ENCODE measurements around the gene FGFR3. TPM values are rescaled to one million over a fixed set of nuclear protein-coding genes. Genes with fewer than 3 reads are reported as not detected.

Gene FGFR3
- polyA plus RNA-seq (ENCODE audit: insufficient read length in 4 of 4): 100 to 1,000 TPM in 2 of 4 donors, 10 to 100 TPM in 2; 70.0 to 150 (median 103) TPM

DNA sequence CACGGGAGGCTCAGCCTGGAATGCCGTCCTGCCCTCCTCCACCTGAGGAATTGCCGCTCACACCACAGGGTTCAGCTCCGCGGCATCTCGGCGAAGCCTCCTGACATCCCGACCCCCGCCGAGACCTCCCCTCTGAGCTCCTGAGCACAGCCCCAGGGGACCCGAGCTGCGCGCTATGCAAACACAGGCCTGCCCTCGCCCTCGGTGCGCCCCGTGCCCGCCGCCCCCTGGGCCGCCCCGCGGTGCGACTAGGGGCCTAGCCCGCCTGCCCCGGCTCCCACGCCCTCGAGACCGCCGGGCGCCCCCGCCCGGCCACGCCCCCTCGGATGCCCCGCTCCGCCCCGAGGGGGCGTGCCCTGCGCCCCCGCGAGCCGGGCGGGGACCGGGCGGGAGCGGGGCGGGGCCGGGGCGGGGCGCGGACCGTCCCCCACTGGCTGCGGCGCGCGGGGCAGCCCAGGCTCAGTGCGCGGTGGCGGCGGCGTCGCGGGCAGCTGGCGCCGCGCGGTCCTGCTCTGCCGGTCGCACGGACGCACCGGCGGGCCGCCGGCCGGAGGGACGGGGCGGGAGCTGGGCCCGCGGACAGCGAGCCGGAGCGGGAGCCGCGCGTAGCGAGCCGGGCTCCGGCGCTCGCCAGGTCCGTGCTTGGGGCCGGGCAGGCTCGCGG, at the start of gene FGFR3:
TSS of gene FGFR3 (plus strand) at position 462 of the 664 bp plus-strand sequence. CDS start 642 bp downstream, outside the sequence.
- DNase-seq (ENCODE audit: low read depth in 4 of 4, low spot score in 2 of 4): no peak

DNA sequence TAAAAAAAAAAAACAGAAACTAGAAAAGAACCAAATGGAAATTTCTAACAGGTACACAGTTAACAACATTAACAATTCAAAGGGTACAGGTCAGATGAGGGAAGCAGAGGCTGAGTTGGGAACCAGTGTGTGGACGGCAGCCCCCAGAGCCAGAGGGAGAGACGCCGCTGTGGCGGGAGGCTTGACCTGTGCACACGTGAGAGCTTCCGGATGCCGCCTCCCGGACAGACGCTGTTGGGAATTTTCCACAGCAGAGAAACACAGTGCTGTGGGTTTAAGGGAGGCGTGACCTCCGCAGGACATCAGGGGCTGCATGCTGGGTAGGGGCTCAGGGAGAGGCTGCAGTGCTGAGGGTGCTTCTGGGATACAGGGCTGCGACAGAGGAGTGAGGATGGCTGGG, 49.5 kb upstream of the FGFR3 start:
- no peak for DNase-seq (ENCODE audit: low read depth in 4 of 4, low spot score in 2 of 4)

DNA sequence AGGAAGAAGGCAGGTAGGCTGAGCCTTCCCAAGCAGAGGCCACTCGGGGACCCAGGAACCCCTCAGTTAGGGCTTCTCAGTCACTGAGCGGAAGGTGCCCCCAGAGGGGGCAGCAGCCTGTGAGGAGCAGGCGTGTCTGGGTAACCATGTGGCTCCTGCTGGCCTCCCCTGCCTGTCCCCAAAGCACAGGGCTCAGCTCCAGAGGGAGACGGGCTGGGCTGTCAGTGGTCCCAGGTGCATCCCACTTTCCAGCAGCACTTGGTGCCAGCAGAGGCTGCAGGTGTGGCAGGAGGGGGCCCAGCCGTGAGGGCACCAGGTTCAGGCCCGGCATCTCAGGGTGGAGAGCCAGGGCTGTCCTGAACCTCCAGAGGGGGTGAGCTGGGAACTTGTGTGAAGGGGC, 49.1 kb upstream of the FGFR3 start:
- DNase-seq (ENCODE audit: low read depth in 4 of 4, low spot score in 2 of 4): no peak

DNA sequence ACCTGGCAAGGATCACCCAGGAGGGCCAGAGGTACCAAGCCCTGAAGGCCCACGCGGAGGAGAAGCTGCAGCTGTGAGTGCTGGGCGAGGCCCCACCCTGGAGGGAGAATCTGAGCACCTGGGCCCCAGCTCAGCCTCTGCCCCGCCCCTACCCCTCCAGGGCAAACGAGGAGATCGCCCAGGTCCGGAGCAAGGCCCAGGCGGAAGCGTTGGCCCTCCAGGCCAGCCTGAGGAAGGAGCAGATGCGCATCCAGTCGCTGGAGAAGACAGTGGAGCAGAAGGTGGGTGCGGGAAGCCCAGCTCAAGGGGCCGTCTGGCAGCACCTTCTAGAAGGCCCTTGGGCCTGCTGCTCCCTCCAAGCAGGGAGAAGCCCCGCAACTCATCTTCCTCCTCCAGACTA, 48.5 kb upstream of the FGFR3 start:
- DNase-seq (ENCODE audit: low read depth in 4 of 4, low spot score in 2 of 4): no peak

DNA sequence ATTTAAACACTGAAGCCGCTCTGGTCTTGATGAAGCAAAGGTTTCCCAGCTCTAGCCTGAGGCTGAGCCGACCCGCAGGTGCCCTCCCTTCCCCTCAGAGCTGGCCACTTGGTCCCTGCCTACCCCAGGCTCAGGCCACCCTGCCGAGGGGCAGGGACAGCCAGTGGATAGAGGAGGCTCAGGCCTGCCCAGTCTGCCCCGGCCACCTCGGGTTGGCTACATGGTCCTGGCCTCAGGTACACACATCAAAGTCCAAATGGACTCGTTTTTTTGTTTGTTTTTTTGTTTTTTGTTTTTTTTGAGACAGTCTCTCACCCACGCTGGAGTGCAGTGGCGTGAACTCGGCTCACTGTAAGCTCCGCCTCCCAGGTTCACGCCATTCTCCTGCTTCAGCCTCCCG, 47.9 kb upstream of the FGFR3 start:
- no peak for DNase-seq (ENCODE audit: low read depth in 4 of 4, low spot score in 2 of 4)

DNA sequence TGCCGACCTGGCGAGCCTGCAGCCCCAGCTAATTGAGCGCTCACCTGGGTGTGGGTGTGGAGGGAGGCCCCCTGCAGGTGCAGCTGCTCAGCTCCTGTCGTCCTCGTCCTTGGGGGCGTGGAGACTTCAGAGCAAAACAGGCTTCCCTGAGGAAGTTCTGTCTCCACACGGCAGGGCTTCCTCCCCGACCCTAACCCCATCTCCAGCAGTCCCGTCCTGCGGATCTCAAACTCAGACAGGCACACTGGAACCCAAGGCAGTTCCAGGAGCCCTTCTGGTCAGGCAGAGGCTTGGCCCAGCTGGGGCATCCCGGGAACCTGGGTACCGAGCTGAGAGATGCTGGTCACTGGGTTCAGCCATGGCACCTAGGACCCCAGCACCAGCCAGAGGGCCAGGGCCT, 47.4 kb upstream of the FGFR3 start:
- DNase-seq (ENCODE audit: low read depth in 4 of 4, low spot score in 2 of 4): no peak

DNA sequence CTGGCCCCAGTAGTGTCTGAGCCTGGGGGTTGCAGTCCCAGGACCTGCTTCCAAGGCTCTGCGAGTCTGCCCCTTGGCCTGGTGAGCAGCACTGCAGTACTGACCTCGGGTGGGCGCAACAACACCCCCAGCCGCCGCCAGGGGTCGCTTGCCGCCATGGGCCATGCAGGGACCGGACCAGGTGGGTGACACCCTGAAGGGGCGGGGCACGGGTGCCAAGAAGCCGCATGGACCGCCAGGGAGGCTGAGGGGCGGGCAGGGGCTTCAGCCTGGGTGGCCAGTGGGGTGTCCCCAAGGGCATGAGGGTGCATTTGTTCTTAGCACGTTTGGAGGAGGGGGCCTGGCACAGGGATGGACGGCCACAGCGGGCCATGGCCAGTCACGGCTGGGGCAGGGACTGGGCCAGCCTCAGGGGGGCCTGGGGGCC, 46.8 kb upstream of the FGFR3 start:
- DNase-seq (ENCODE audit: low read depth in 4 of 4, low spot score in 2 of 4): no peak

DNA sequence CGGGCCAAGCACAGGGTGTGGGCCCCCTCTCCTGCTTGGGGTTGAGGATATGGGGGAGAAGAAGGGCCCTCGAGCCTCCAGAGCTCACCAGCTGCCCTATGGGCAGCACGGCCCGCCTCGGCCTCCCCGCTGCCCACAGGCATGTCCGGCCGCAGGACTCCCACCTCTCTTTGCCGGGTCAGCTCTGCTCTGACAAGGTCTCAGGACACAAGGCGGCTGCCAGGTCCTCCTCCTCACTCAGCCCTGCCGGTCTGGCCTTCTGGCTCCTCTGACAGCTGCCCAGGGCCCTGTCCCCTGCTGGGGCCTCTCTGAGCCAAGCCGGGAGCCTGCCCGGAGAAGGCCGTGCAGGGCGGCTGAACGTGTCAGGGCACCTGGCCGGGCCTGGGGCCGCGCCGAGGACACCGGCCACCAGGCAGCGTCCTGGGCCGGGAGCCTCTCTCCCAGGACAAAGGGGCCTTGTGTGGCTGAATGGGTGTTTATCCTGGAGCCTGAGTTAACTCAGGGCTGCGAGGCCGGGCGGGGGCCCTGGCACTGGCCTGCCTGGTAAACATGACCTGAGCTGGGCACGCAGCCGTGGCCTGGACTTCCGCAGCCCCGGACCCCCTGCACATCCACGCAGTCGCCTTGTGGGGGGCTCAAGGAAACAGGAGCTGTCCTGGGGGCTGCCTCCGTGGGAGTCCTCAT, 46.0 kb upstream of the FGFR3 start:
- DNase-seq (ENCODE audit: low read depth in 4 of 4, low spot score in 2 of 4): no peak

DNA sequence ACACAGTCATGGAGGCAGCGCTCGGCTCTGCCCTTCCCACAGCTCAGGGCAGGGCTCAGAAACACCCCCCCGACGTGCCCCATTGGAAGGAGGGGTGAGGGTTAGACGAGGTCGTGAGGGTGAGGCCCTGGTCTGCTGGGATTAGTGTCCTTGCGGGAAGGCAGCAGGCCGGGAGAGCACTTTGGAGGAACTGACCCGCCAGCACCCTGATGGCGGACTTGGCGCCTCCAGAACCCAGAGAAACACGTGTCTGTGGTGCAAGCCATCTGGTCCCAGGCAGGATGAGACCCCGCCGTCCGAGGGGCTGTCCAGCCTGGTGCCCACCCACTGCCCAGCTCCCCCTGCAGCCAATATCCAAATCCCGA, 45.5 kb upstream of the FGFR3 start:
- DNase-seq (ENCODE audit: low read depth in 4 of 4, low spot score in 2 of 4): no peak

DNA sequence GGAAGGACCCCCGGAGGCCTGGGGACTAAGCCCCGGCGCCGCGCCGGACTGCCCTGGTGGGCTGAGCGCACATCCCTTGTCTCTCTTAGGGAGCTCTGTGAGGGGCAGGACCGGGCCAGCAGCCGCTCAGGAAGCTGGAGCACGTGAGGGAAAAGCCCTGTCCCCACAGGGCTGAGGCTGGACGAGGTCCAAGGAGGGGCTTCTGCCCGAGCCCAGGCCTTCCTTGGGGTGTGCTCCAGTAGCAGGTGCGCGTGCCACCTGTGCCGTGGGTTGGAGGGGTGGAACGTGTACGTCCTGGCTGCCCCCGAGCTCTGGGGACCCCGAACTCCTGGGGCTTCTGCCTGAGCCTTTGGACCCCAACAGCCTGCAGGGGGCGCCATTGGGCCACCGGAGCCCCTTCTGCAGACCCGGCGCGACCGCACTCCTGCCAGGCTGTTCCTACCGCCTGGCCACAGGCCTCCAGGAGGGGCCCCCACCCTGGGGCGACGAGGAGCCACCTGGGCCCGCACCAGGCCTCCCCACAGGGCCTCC, 44.6 kb upstream of the FGFR3 start:
- no peak for DNase-seq (ENCODE audit: low read depth in 4 of 4, low spot score in 2 of 4)

DNA sequence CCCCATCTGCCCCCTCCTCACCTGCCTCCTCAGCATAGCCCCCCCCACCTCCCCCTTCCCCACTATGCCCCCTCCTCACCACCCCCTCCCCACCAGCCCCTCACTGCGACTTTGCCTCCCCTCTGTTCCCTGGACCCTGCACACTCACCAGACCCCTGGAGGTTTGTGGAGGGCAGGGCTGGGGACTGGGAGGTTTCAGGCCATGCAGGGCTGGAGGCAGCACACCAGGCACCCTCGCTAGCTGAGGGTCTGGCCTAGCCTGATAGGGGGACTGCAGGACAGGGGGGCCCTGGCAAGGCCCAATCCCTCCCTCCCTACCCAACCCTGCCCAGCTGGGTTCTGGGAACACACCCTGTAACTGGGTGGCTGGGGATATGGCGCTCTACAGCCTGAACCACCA, 43.7 kb upstream of the FGFR3 start:
- no peak for DNase-seq (ENCODE audit: low read depth in 4 of 4, low spot score in 2 of 4)

DNA sequence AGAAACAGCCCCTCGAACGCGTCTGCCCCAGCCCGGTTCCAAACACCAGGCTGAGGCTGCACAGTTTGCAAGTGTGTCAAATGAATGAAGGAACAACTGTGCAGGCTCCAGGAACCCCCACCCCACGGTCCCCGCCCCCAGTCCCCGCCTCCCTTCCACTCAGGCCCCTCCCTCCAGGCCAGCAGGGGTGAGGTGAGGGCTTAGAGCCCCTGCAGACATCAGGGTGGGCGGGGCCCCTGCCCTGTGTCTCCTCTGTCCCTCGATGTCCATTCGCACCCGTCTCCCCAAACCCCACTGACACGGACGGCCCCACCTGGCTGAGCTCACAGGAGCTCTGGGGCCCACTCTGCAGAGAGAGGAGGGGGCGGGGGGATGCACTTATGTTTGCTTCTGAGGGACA, 43.3 kb upstream of the FGFR3 start:
- DNase-seq (ENCODE audit: low read depth in 4 of 4, low spot score in 2 of 4): no peak

DNA sequence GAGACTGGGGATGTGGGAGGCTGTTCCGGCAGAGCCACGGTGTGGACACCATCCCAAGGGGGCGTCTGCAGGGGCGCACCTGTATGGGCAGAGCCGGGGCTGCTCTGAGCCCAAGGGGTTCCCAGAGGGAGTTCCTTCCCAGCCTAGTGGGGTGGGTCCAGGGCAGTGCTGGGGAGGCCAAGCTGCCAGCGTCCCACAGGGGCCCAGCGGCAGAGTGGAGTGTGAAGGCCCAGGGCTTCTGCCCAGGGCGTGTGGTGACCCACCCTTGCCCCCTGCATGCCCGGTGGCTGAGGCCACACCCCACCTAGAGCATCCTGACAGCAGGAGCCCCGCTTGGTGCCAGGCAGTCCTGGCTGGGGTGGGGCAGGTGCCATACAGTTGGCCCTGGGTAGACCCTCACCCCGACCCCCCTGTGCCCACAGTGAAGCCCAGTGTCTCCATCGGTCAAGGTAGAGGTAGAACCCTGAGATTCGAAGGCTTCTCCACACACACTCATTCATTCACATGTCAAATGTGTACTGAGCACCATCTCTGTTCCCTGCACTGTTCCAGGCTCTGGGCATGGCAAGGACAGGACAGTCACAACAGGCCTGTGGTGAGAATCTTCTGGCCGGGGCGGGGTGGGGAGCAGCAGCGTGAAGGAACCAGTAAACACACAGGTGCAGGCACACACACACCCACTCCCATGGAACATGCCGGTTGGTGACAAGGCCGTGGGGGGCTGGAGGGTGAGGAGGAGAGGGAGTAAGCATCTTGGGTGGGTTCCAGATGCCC, 42.5 kb upstream of the FGFR3 start:
- no peak for DNase-seq (ENCODE audit: low read depth in 4 of 4, low spot score in 2 of 4)

DNA sequence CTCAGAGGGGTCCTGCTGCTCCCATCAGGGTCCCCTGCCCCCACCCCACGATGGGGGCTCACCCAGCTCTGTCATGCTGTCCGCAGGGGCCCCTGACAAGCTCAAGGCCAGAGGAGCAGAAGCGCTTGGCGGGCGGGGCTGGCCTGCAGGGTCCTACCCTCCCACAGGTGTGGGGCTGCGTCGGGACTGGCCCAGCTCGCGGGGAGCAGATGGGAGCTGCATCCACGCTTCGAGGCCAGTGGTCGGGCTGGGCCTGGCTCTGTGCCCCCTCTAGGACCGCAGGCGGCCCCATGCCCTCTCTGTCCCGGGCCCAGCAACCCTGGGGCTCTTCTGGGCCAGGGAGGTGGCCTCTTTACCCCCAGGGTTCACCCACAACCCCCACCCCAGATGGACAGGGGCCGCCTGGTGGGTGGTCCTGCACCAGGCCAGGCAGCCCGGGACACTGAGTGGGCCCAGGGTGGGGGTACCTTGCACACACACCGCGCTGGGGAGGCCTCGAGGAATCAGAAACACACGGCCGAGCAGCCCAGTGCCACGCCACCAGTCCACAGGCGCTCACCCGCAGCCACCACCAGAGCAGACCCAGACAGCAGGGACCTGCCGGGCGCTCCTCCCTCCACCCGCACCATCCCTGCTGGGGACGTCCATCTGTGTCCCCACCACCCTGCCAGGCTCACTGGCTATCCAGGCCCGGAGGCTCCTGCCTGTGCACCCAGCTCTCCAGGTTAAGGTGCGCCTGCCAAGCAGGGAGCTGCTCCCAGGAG, 41.8 kb upstream of the FGFR3 start:
- no peak for DNase-seq (ENCODE audit: low read depth in 4 of 4, low spot score in 2 of 4)

DNA sequence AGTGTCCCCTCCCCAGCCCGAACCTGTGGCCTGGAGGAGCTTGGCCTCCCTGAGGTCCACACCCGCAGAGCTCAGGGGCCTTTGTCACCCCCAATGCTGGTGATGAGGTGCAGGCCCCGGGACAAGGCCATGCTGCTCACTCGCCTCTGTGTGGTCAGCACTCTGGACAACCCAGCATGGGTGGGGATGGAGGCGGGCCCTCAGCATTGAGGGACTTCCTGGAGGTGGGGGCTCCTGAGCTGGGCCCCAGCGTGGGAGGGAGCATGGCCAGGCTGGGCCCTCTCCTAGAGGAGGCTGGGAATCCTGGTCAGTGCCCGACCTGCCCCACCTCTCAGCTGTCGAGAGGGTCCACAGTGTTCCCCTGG, 41.2 kb upstream of the FGFR3 start:
- no peak for DNase-seq (ENCODE audit: low read depth in 4 of 4, low spot score in 2 of 4)

DNA sequence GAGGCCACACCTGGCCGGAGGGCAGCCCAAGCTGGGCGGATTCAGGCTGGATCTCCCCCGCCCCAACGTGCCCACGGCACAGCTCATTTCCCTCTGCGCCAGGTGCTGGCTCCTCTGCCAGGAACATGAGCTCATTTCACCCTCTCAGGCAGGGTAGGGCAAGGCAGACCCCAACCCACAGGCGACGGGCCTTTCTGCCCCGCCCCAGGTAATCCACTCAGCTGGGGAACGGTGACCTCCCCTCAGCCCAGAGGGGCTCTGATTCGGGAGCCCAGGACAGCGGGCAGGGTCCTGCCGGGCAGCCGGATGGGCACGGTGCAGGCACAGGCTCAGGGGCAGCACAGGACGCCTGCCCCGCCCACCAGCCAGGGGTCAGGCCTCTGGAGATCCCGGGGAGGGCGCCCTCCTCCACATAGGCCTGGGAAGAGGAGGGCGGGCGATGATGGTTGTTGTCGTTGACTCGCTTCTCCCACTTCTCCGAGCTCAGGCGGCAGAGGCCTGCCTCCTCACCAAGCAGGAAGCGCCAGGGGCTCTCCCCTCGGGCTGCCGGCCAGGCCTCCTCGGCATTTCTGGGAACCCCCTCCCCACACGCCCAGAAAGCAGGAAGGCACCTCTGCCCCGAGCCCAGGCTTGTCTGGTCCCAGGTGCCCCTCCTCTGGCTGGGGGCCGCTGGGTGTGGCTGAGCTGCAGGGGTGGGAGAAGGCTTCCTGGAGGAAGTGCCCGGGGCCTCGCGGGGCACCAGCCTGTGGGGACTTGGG, 40.6 kb upstream of the FGFR3 start:
- DNase-seq (ENCODE audit: low read depth in 4 of 4, low spot score in 2 of 4): no peak

DNA sequence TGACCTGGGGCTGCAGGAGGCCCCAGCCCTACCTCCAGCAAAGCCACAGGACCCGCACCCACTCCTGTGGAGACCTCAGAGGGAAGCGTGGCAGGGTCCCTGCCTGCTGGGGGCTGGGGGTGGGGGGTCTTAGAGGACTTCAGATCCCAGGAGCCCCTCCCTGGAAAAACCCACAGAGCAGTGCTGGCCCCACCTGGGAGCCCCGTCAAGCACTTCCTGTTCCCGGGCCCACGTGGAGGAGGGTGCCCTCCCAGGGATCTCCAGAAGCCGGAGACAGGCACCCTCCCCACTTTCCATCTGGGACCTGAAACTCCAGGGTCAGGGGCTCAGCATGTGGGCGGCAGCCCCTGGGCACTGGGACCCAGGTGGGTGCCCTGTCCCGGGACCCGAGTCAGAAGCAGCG, 39.8 kb upstream of the FGFR3 start:
- no peak for DNase-seq (ENCODE audit: low read depth in 4 of 4, low spot score in 2 of 4)

DNA sequence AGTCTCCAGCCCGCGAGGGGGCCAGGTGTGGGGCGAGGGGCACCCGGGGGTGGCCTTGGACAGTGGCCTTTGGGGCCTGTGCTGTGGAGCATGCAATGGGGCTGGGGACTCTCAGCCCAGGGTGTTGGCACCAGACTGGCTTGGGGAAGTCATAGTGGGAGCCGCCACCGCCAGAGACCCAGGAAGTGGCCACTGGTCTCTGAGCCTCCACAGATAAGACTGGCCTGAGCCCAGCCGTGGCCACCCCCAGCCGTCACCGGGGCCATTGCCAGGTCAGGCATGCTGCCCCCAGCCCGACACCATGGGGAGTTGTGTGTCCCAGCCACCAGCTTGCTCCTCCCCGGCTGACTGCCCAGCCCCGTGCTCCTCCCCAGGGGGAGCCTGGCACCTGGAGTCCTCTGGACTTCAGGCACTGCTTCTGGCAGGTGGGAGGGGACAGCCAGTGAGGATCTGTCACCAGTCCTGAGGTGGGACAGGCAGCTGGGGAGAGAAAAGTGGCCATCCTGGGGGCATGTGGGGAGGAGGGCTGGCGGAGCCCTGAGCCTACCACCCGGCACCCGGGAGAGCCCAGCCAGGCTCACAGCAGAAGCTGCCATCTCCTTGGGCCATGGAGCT, 39.3 kb upstream of the FGFR3 start:
- DNase-seq (ENCODE audit: low read depth in 4 of 4, low spot score in 2 of 4): no peak

DNA sequence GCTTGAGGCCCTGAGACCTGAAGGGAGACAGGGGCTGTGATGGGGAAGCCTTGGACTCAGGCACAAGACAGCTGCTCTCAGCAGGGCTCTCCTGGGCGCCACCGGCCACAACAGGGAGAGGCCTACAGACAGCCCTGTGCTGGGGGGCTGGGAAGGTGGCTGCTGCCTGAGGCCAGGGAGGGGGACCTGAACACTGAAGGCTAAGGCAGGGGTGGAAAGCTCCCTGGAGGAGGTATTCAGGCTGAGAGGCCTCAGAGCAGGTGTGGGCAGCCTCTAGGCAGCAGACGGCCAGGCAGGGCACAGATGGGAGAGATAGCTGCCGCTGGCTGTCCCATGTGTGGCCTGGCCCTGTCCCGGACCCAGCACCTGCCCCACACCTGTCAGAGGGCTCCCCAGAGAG, 38.8 kb upstream of the FGFR3 start:
- no peak for DNase-seq (ENCODE audit: low read depth in 4 of 4, low spot score in 2 of 4)

DNA sequence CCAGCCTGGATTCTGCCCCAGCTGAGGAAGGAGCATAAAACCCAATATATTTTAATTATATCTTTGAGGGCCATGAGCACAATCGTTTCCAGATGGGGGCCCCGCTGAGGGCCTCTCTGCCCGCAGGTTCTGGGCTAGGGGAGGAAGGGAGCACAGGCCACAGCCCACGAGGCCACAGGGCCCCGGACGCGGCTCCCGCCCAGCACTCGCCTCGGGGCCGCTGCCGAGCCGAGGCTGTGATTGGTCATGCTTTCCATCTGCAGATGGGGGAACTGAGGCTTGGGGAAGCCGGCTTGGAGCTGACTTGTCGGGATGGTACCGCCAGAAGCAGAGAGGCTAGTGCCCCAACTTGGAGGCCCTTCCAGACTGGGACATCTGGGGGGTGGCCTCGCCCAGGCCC, 37.8 kb upstream of the FGFR3 start:
- DNase-seq (ENCODE audit: low read depth in 4 of 4, low spot score in 2 of 4): no peak

Measured in left renal cortex interstitium (tissue), 4 donors.